Ishikawa (cell line): Measurements from ENCODE around the gene RAB34.

Experiments
- CEBPB ChIP-seq: IDR thresholded peaks from 2 replicates; pipeline ENCODE4 v1.6.1; 2012
- CREB1 ChIP-seq: IDR thresholded peaks from 2 replicates; pipeline ENCODE4 v1.6.1; 2012; ENCODE audit warnings: low read depth
- EGR1 ChIP-seq: IDR thresholded peaks from 2 replicates; pipeline ENCODE4 v1.6.1; 2012
- EP300 ChIP-seq: IDR thresholded peaks from 2 replicates; pipeline ENCODE4 v1.6.1; 2012; ENCODE audit warnings: borderline replicate concordance
- FOXM1 ChIP-seq: IDR thresholded peaks from 2 replicates; pipeline ENCODE4 v1.6.1; 2012; ENCODE audit warnings: low read depth, borderline replicate concordance
- MAX ChIP-seq: IDR thresholded peaks from 2 replicates; pipeline ENCODE4 v1.6.1; 2012
- RAD21 ChIP-seq: IDR thresholded peaks from 2 replicates; pipeline ENCODE4 v1.6.1; 2012; ENCODE audit warnings: low read depth
- REST ChIP-seq: IDR thresholded peaks from 2 replicates; pipeline ENCODE4 v1.6.1; 2012; ENCODE audit warnings: low read depth, mild to moderate bottlenecking
- TAF1 ChIP-seq: IDR thresholded peaks from 2 replicates; pipeline ENCODE4 v1.6.1; 2012; ENCODE audit warnings: low read depth, mild to moderate bottlenecking
- TCF12 ChIP-seq: IDR thresholded peaks from 2 replicates; pipeline ENCODE4 v1.6.1; 2012; ENCODE audit warnings: low read depth
- TEAD4 ChIP-seq: IDR thresholded peaks from 2 replicates; pipeline ENCODE4 v1.6.1; 2012
- USF1 ChIP-seq: IDR thresholded peaks from 2 replicates; pipeline ENCODE4 v1.6.1; 2012
- YY1 ChIP-seq: IDR thresholded peaks from 2 replicates; pipeline ENCODE4 v1.6.1; 2012; ENCODE audit warnings: low read depth

GRCh38 chr17:28740406-28741357 lies 23.0 kb upstream of the RAB34 start:
- TF ChIP-seq RAD21 (no peak), REST (no peak), YY1 (no peak), FOXM1 (no peak), TAF1 (no peak), EGR1 (no peak), USF1 (no peak), CREB1 (no peak), EP300 (no peak), TCF12 (no peak), TEAD4 (no peak), CEBPB (no peak), MAX (no peak)
